ENCODE results near the gene CSNK1G1.

Gene CSNK1G1

DNA sequence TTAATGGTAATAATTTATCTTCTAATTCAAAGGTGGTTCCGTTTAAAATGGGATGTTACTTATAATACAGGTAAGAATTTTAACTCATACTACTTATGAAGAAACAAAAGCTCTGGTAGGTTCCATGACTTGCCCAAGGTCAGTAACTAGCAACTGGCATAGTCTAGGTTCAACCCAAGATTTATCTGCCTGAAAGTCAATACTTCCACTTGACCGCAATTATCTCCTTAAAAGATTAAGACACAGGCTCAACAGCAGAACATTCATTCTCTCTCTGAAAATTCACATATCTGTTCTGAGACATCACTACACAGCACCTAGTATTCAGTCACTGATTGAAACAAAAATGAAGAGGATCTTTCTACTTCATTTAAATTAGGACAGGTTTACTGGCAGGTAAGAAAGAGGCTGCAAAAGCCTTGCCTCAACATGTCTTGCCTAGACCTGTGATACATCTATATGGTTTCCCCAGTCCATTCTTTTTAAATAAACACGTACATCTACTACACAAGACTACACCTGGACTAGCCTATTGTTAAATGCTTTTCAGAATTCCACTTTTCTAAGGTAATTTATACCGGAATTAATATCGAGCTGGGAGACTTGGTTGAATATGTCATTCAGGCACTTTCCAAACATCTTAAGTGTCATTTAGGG, 1.2 kb downstream of the CSNK1G1 start:
- DNase-seq, result no peak

DNA sequence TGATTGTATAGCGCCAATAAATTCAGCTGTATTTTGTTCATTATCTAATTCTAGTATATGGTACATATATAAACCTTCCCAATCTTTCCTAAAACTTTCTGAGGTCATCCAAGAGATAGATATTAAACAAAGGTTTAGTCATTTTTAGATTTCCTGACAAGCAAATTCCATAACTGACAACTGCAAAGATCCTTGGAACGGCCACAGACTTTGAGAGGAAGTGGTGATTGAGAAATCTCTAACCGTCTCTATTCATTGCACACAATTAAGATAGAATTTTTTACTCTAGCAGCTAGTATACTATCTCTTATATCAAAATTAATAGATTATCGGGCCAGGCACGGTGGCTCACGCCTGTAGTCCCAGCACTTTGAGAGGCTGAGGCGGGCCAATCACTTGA, 4.7 kb downstream of the CSNK1G1 start:
- Histone ChIP-seq H3K9me2 (replicated peaks; ENCODE audit: insufficient read depth, low read length) (no peaks in the 10 kb centered on the region), H3K4me3 (ENCODE audit: low read length) (no peak overlapping the region), H3K27ac (ENCODE audit: low read length) (no peak overlapping the region), H3K4me2 (ENCODE audit: low read depth, low read length) (no peak overlapping the region), H3K79me2 (ENCODE audit: low read length) (peaks cover 30% of the 10 kb centered on the region), H3K36me3 (replicated peaks; ENCODE audit: insufficient read depth, low read length) (no peaks in the 10 kb centered on the region), H3K27me3 (replicated peaks; ENCODE audit: insufficient read depth, low read length) (no peaks in the 10 kb centered on the region), H3F3A (ENCODE audit: insufficient read depth, low read length) (peaks cover 2% of the 10 kb centered on the region), H3K4me1 (ENCODE audit: low read length) (0 out of 2 replicates have a peak, but pooled peaks cover 5% of the 10 kb centered on the region), H3K9ac (ENCODE audit: low read length) (no peak overlapping the region), H3K9me3 (replicated peaks; ENCODE audit: insufficient read depth, low read length) (no peaks in the 10 kb centered on the region), H2AFZ (ENCODE audit: low read length) (no peak overlapping the region), H4K20me1 (ENCODE audit: insufficient read depth, low read length) (no peaks in the 10 kb centered on the region)
- no peak for DNase-seq
- TF ChIP-seq EZH2 (optimal IDR thresholded peaks at IDR 0.05; ENCODE audit: low read depth, low read length) (no peak), EZH2phosphoT487 (IDR thresholded peaks at IDR 0.05; ENCODE audit: low read length) (no peak)
- TF ChIP-seq, protein P1, sequence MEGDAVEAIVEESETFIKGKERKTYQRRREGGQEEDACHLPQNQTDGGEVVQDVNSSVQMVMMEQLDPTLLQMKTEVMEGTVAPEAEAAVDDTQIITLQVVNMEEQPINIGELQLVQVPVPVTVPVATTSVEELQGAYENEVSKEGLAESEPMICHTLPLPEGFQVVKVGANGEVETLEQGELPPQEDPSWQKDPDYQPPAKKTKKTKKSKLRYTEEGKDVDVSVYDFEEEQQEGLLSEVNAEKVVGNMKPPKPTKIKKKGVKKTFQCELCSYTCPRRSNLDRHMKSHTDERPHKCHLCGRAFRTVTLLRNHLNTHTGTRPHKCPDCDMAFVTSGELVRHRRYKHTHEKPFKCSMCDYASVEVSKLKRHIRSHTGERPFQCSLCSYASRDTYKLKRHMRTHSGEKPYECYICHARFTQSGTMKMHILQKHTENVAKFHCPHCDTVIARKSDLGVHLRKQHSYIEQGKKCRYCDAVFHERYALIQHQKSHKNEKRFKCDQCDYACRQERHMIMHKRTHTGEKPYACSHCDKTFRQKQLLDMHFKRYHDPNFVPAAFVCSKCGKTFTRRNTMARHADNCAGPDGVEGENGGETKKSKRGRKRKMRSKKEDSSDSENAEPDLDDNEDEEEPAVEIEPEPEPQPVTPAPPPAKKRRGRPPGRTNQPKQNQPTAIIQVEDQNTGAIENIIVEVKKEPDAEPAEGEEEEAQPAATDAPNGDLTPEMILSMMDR (IDR thresholded peaks at IDR 0.05; ENCODE audit: low read length), result no peak

More for the DNA sequence above, 1.2 kb downstream of the CSNK1G1 start:
- H3K4me1 ChIP-seq (ENCODE audit: low read length), result 0 out of 2 replicates have a peak, but pooled peaks cover 7% of the 10 kb centered on the region
- H3K4me2 ChIP-seq (ENCODE audit: low read depth, low read length), result peak overlapping the region; percentile 86
- H3K9me2 ChIP-seq (replicated peaks; ENCODE audit: insufficient read depth, low read length), result no peaks in the 10 kb centered on the region
- H3K4me3 ChIP-seq (ENCODE audit: low read length), result peak overlapping the region; percentile 70
- H3K27me3 ChIP-seq (replicated peaks; ENCODE audit: insufficient read depth, low read length), result no peaks in the 10 kb centered on the region
- H3K9me3 ChIP-seq (replicated peaks; ENCODE audit: insufficient read depth, low read length), result no peaks in the 10 kb centered on the region
- H4K20me1 ChIP-seq (ENCODE audit: insufficient read depth, low read length), result no peaks in the 10 kb centered on the region
- no peaks in the 10 kb centered on the region for H3K36me3 ChIP-seq (replicated peaks; ENCODE audit: insufficient read depth, low read length)
- no peak overlapping the region; the same call in 1 of the 2 replicates for H3K27ac ChIP-seq (ENCODE audit: low read length)
- peaks cover 25% of the 10 kb centered on the region for H3K79me2 ChIP-seq (ENCODE audit: low read length)
- peak overlapping the region; percentile 89 for H2AFZ ChIP-seq (ENCODE audit: low read length)
- peaks cover 16% of the 10 kb centered on the region for H3F3A ChIP-seq (ENCODE audit: insufficient read depth, low read length)
- H3K9ac ChIP-seq (ENCODE audit: low read length), result peak overlapping the region; percentile 55; the same call in 1 of the 2 replicates
- TF ChIP-seq EZH2 (optimal IDR thresholded peaks at IDR 0.05; ENCODE audit: low read depth, low read length), result no peak
- TF ChIP-seq, protein P1 (IDR thresholded peaks at IDR 0.05; ENCODE audit: low read length), result no peak
- no peak for TF ChIP-seq EZH2phosphoT487 (IDR thresholded peaks at IDR 0.05; ENCODE audit: low read length)

DNA sequence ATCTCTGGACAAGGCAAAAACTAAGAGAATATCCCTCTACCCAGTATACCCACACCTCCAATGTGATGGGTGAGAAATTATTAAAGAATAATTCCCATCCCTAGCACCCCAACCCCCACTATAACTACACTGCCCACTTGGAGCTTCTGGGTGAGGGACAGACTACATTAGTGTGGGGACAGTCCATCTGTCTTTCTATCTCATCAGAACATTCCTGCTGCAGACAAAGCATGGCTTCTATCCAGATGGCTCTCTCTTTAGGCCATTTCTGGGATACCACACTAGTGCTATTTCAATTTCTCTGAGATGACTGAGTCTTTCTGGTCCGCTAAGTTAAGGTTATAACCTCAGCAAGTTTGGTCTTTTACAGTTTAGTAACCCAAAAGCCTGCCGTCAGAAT, 6.6 kb downstream of the CSNK1G1 start:
- H3K4me2 ChIP-seq (ENCODE audit: low read depth, low read length), result no peak overlapping the region
- no peaks in the 10 kb centered on the region for H4K20me1 ChIP-seq (ENCODE audit: insufficient read depth, low read length)
- no peak overlapping the region for H3K4me3 ChIP-seq (ENCODE audit: low read length)
- H3K36me3 ChIP-seq (replicated peaks; ENCODE audit: insufficient read depth, low read length), result no peaks in the 10 kb centered on the region
- no peaks in the 10 kb centered on the region for H3K9me3 ChIP-seq (replicated peaks; ENCODE audit: insufficient read depth, low read length)
- peaks cover 19% of the 10 kb centered on the region for H3K79me2 ChIP-seq (ENCODE audit: low read length)
- H3F3A ChIP-seq (ENCODE audit: insufficient read depth, low read length), result no peaks in the 10 kb centered on the region
- DNase-seq, result no peak
- H3K9me2 ChIP-seq (replicated peaks; ENCODE audit: insufficient read depth, low read length), result no peaks in the 10 kb centered on the region
- TF ChIP-seq EZH2 (optimal IDR thresholded peaks at IDR 0.05; ENCODE audit: low read depth, low read length) (no peak), EZH2phosphoT487 (IDR thresholded peaks at IDR 0.05; ENCODE audit: low read length) (no peak)
- TF ChIP-seq, protein P1 (IDR thresholded peaks at IDR 0.05; ENCODE audit: low read length), result no peak
- H3K27me3 ChIP-seq (replicated peaks; ENCODE audit: insufficient read depth, low read length), result no peaks in the 10 kb centered on the region
- H3K27ac ChIP-seq (ENCODE audit: low read length), result no peak overlapping the region
- H2AFZ ChIP-seq (ENCODE audit: low read length), result no peak overlapping the region
- no peaks in the 10 kb centered on the region for H3K4me1 ChIP-seq (ENCODE audit: low read length)
- no peak overlapping the region for H3K9ac ChIP-seq (ENCODE audit: low read length)
